CD8-positive, alpha-beta memory T cell (primary cell): ENCODE measurements around the gene FBXW4. TPM values are rescaled to one million over a fixed set of nuclear protein-coding genes. Genes with fewer than 3 reads are reported as not detected.

ENCODE experiments used
- CTCF ChIA-PET: fragments of 350-600 bp; sonication (Branson Sonifier 250); formaldehyde crosslinking; loops from one replicate; lab custom pipeline; 2021; ENCODE audit warnings: antibody characterized with exemption; lab: Charles Lee
- POLR2A ChIA-PET: fragments of 350-600 bp; sonication (Branson Sonifier 250); formaldehyde crosslinking; loops from one replicate; lab custom pipeline; 2021; ENCODE audit warnings: antibody characterized with exemption; lab: Charles Lee
- DNase-seq, 5 donors: peaks; one replicate each; pipeline versions ENCODE4 v3.0.0 to v3.0.0-alpha.2; 2020 to 2022; ENCODE audit warnings: mixed read lengths in 1 of 5
- H3K27ac ChIP-seq: one replicate; pipeline ENCODE4 v1.7.0; 2013; ENCODE audit warnings: low read depth, mild to moderate bottlenecking, low read length, moderate library complexity
- H3K27me3 ChIP-seq: 2 replicates; pipeline ENCODE4 v1.7.0; 2013; ENCODE audit warnings: low read length, mild to moderate bottlenecking; ENCODE audit not compliant: insufficient read depth, poor library complexity, severe bottlenecking
- H3K36me3 ChIP-seq: 2 replicates; pipeline ENCODE4 v1.7.0; 2013; ENCODE audit warnings: mild to moderate bottlenecking, low read length, moderate library complexity; ENCODE audit not compliant: insufficient read depth
- H3K4me1 ChIP-seq: 2 replicates; pipeline ENCODE4 v1.7.0; 2013; ENCODE audit warnings: mild to moderate bottlenecking, low read length, moderate library complexity; ENCODE audit not compliant: insufficient read depth
- H3K4me3 ChIP-seq: 2 replicates; pipeline ENCODE4 v1.7.0; 2013; ENCODE audit warnings: mild to moderate bottlenecking, low read length
- H3K9me3 ChIP-seq: 2 replicates; pipeline ENCODE4 v1.7.0; 2013; ENCODE audit warnings: mild to moderate bottlenecking, low read length
- H3K27ac Mint-ChIP-seq, 8 donors: one replicate each; pipeline ENCODE4 v1.8.0; 2020 to 2021; ENCODE audit warnings: mixed read lengths in 8 of 8, mild to moderate bottlenecking in 6 of 8, inconsistent platforms in 3 of 8, moderate library complexity in 3 of 8
- H3K27me3 Mint-ChIP-seq, 2 donors: one replicate each; pipeline ENCODE4 v1.8.0; 2020 to 2021; ENCODE audit warnings: mixed read lengths in 2 of 2, mild to moderate bottlenecking in 1 of 2, moderate library complexity in 1 of 2
- H3K36me3 Mint-ChIP-seq, 3 donors: one replicate each; pipeline ENCODE4 v1.8.0; 2020 to 2021; ENCODE audit warnings: mixed read lengths in 3 of 3, inconsistent platforms in 1 of 3, mild to moderate bottlenecking in 1 of 3
- H3K4me1 Mint-ChIP-seq, 3 donors: one replicate each; pipeline ENCODE4 v1.8.0; 2020 to 2021; ENCODE audit warnings: mixed read lengths in 3 of 3, inconsistent platforms in 1 of 3, mild to moderate bottlenecking in 1 of 3
- H3K4me3 Mint-ChIP-seq, 7 donors: one replicate each; pipeline ENCODE4 v1.8.0; 2020 to 2021; ENCODE audit warnings: mixed read lengths in 7 of 7, mild to moderate bottlenecking in 6 of 7, moderate library complexity in 4 of 7, inconsistent platforms in 2 of 7
- H3K9me3 Mint-ChIP-seq, 5 donors: one replicate each; pipeline ENCODE4 v1.8.0; 2020 to 2022; ENCODE audit warnings: mixed read lengths in 5 of 5, mild to moderate bottlenecking in 3 of 5, moderate library complexity in 2 of 5, inconsistent platforms in 1 of 5
- polyA plus RNA-seq: library from polyadenylated mRNA; unstranded; fragments of 300-500 nt; fragmentation: Illumina TruSeq; gene quantifications from one replicate; pipeline ENCODE4 v1.2.3, GENCODE V29; 2021
- total RNA-seq, 2 experiments: library from RNA; stranded (reverse); gene quantifications; one replicate each; pipeline ENCODE4 v1.2.3, GENCODE V29; 2021

Gene FBXW4
- total and polyA plus RNA-seq, 3 experiments from 2014 or later: 13.1 to 54.4 (median 44.2) TPM

GRCh38 chr10:101577121-101577871 lies 117.7 kb downstream of the FBXW4 start:
- Mint-ChIP-seq H3K36me3 (peaks cover 0 to 48% (median 5%) of the 10 kb centered on the region in 3 donors), H3K27me3 (no peaks in the 10 kb centered on the region), H3K4me1 (no peaks in the 10 kb centered on the region), H3K9me3 (no peaks in the 10 kb centered on the region), H3K27ac (no peak overlapping the region), H3K4me3 (no peak overlapping the region)
- POLR2A ChIA-PET: no interaction called here
- no peaks in the 10 kb centered on the region for H3K4me1 ChIP-seq
- no peak overlapping the region for H3K27ac ChIP-seq
- no peaks in the 10 kb centered on the region for H3K9me3 ChIP-seq
- no peak for DNase-seq
- CTCF ChIA-PET: interaction anchor here (1.3 to 1.7 kb wide), 2 partner anchors 27 to 364 kb away, joined by 3 to 7 read pairs; no protein-coding TSS in a partner anchor
- H3K36me3 ChIP-seq: peaks cover 6% of the 10 kb centered on the region
- H3K27me3 ChIP-seq: no peaks in the 10 kb centered on the region
- H3K4me3 ChIP-seq: no peak overlapping the region

- DNase-seq: no peak
- H3K9me3 Mint-ChIP-seq: no peaks in the 10 kb centered on the region
- Histone ChIP-seq H3K27ac (no peak overlapping the region), H3K27me3 (no peaks in the 10 kb centered on the region), H3K36me3 (peaks cover 6% of the 10 kb centered on the region), H3K4me1 (no peaks in the 10 kb centered on the region), H3K9me3 (no peaks in the 10 kb centered on the region), H3K4me3 (no peak overlapping the region)
- no peaks in the 10 kb centered on the region for H3K4me1 Mint-ChIP-seq
- CTCF ChIA-PET: interaction anchor here (0.8 to 1.7 kb wide), 2 partner anchors 306 to 363 kb away, joined by 3 to 7 read pairs; no protein-coding TSS in a partner anchor
- H3K27me3 Mint-ChIP-seq: no peaks in the 10 kb centered on the region
- POLR2A ChIA-PET: interaction anchor here (0.6 kb wide), 1 partner anchor 120 kb away, joined by 4 read pairs; no protein-coding TSS in a partner anchor
- no peak overlapping the region for H3K4me3 Mint-ChIP-seq
- peaks cover 0 to 39% (median 5%) of the 10 kb centered on the region in 3 donors for H3K36me3 Mint-ChIP-seq
- H3K27ac Mint-ChIP-seq: no peak overlapping the region
These were observed 118.6 kb downstream of the FBXW4 start for GRCh38 chr10:101576211-101576863.

GRCh38 chr10:101575580-101576210 lies 119.3 kb downstream of the FBXW4 start:
- Histone ChIP-seq H3K4me3 (no peak overlapping the region), H3K36me3 (peaks cover 6% of the 10 kb centered on the region), H3K9me3 (no peaks in the 10 kb centered on the region), H3K27me3 (no peaks in the 10 kb centered on the region), H3K4me1 (peaks cover 1% of the 10 kb centered on the region), H3K27ac (peak overlapping the region; percentile 43)
- Mint-ChIP-seq H3K36me3 (peaks cover 0 to 33% (median 5%) of the 10 kb centered on the region in 3 donors), H3K27ac (peak overlapping the region in 1 of 8 donors; percentile 33), H3K9me3 (no peaks in the 10 kb centered on the region), H3K27me3 (no peaks in the 10 kb centered on the region), H3K4me1 (no peaks in the 10 kb centered on the region), H3K4me3 (no peak overlapping the region)
- no peak for DNase-seq
- CTCF ChIA-PET: interaction anchor here (0.8 to 1.7 kb wide), 2 partner anchors 305 to 362 kb away, joined by 3 to 7 read pairs; no protein-coding TSS in a partner anchor
- POLR2A ChIA-PET: interaction anchor here (0.6 kb wide), 1 partner anchor 119 kb away, joined by 4 read pairs; no protein-coding TSS in a partner anchor

- H3K27me3 ChIP-seq: no peaks in the 10 kb centered on the region
- peaks cover 6% of the 10 kb centered on the region for H3K4me1 ChIP-seq
- H3K27ac ChIP-seq: peak overlapping the region; percentile 43
- peaks cover 6% of the 10 kb centered on the region for H3K36me3 ChIP-seq
- H3K4me1 Mint-ChIP-seq: peaks cover 0 to 1% (median 0%) of the 10 kb centered on the region in 3 donors
- H3K9me3 ChIP-seq: no peaks in the 10 kb centered on the region
- CTCF ChIA-PET: no interaction called here
- POLR2A ChIA-PET: no interaction called here
- no peak overlapping the region for H3K27ac Mint-ChIP-seq
- no peak overlapping the region for H3K4me3 Mint-ChIP-seq
- peaks cover 0 to 28% (median 5%) of the 10 kb centered on the region in 3 donors for H3K36me3 Mint-ChIP-seq
- DNase-seq: no peak
- no peak overlapping the region for H3K4me3 ChIP-seq
- H3K27me3 Mint-ChIP-seq: no peaks in the 10 kb centered on the region
- no peaks in the 10 kb centered on the region for H3K9me3 Mint-ChIP-seq
These were observed 119.9 kb downstream of the FBXW4 start for GRCh38 chr10:101575091-101575490.

- POLR2A ChIA-PET: no interaction called here
- peak overlapping the region in 1 of 8 donors; percentile 88 for H3K27ac Mint-ChIP-seq
These were observed 120.9 kb downstream of the FBXW4 start for GRCh38 chr10:101573885-101574753.

GRCh38 chr10:101572785-101573184 lies 122.2 kb downstream of the FBXW4 start:
- no peak overlapping the region for H3K4me3 Mint-ChIP-seq
- Histone ChIP-seq H3K4me1 (peaks cover 14% of the 10 kb centered on the region), H3K27me3 (peaks cover 22% of the 10 kb centered on the region), H3K4me3 (no peak overlapping the region), H3K9me3 (no peaks in the 10 kb centered on the region), H3K36me3 (no peaks in the 10 kb centered on the region), H3K27ac (no peak overlapping the region)
- H3K9me3 Mint-ChIP-seq: no peaks in the 10 kb centered on the region
- DNase-seq: no peak
- H3K27ac Mint-ChIP-seq: peak overlapping the region in 1 of 8 donors; percentile 75
- ChIA-PET CTCF (interaction anchor here (1.5 kb wide), 1 partner anchor 359 kb away, joined by 5 read pairs; no protein-coding TSS in a partner anchor), POLR2A (no interaction called here)
- peaks cover 0 to 7% (median 0%) of the 10 kb centered on the region in 3 donors for H3K36me3 Mint-ChIP-seq
- peaks cover 12 to 19% of the 10 kb centered on the region in 2 donors for H3K27me3 Mint-ChIP-seq
- H3K4me1 Mint-ChIP-seq: peaks cover 5 to 14% (median 5%) of the 10 kb centered on the region in 3 donors

More at GRCh38 chr10:101573885-101574753, 120.9 kb downstream of the FBXW4 start:
- no peak overlapping the region for H3K4me3 Mint-ChIP-seq
- Histone ChIP-seq H3K27me3 (peaks cover 9% of the 10 kb centered on the region), H3K4me3 (no peak overlapping the region), H3K27ac (no peak overlapping the region), H3K4me1 (peaks cover 14% of the 10 kb centered on the region), H3K9me3 (no peaks in the 10 kb centered on the region), H3K36me3 (peaks cover 6% of the 10 kb centered on the region)
- H3K36me3 Mint-ChIP-seq: peaks cover 0 to 19% (median 5%) of the 10 kb centered on the region in 3 donors
- DNase-seq: no peak
- peaks cover 5 to 11% (median 5%) of the 10 kb centered on the region in 3 donors for H3K4me1 Mint-ChIP-seq
- H3K9me3 Mint-ChIP-seq: no peaks in the 10 kb centered on the region
- CTCF ChIA-PET: interaction anchor here (1.5 kb wide), 1 partner anchor 361 kb away, joined by 5 read pairs; no protein-coding TSS in a partner anchor
- peaks cover 3 to 7% of the 10 kb centered on the region in 2 donors for H3K27me3 Mint-ChIP-seq

- no peak for DNase-seq
- Histone ChIP-seq H3K9me3 (no peaks in the 10 kb centered on the region), H3K36me3 (no peaks in the 10 kb centered on the region), H3K4me1 (peaks cover 14% of the 10 kb centered on the region), H3K27ac (no peak overlapping the region), H3K27me3 (peaks cover 28% of the 10 kb centered on the region), H3K4me3 (no peak overlapping the region)
- peak overlapping the region in 1 of 8 donors; percentile 51 for H3K27ac Mint-ChIP-seq
- POLR2A ChIA-PET: interaction anchor here (0.6 kb wide), 1 partner anchor 73 kb away, joined by 3 read pairs; no protein-coding TSS in a partner anchor
- H3K4me3 Mint-ChIP-seq: no peak overlapping the region
- peaks cover 17 to 26% of the 10 kb centered on the region in 2 donors for H3K27me3 Mint-ChIP-seq
- CTCF ChIA-PET: interaction anchor here (2.0 to 3.6 kb wide), 3 partner anchors 15 to 359 kb away, joined by 5 to 60 read pairs (median 22); partner anchors contain the start of genes DPCD and POLL
- H3K9me3 Mint-ChIP-seq: no peaks in the 10 kb centered on the region
- peaks cover 0 to 5% (median 0%) of the 10 kb centered on the region in 3 donors for H3K36me3 Mint-ChIP-seq
- H3K4me1 Mint-ChIP-seq: peaks cover 7 to 14% (median 10%) of the 10 kb centered on the region in 3 donors
These were observed 122.8 kb downstream of the FBXW4 start for GRCh38 chr10:101572126-101572525.
